Activated gamma-delta T cell treated with Interleukin-2 at 50 U/mL for 16 hours (primary cell): ENCODE results near the gene PNRC2.
"Not testable (repeated sequence)": the region's sequence is repeated elsewhere in the genome, so short reads cannot be mapped to it uniquely, and the experiment has no call there.

Experiments used
- DNase-seq: peaks from one replicate; pipeline ENCODE4 v3.0.0-alpha.2; 2020

PNRC2 gene

GRCh38 chr1:23957096-23957495 lies 2.5 kb upstream of the PNRC2 start:
- DNase-seq, result no peak

DNA sequence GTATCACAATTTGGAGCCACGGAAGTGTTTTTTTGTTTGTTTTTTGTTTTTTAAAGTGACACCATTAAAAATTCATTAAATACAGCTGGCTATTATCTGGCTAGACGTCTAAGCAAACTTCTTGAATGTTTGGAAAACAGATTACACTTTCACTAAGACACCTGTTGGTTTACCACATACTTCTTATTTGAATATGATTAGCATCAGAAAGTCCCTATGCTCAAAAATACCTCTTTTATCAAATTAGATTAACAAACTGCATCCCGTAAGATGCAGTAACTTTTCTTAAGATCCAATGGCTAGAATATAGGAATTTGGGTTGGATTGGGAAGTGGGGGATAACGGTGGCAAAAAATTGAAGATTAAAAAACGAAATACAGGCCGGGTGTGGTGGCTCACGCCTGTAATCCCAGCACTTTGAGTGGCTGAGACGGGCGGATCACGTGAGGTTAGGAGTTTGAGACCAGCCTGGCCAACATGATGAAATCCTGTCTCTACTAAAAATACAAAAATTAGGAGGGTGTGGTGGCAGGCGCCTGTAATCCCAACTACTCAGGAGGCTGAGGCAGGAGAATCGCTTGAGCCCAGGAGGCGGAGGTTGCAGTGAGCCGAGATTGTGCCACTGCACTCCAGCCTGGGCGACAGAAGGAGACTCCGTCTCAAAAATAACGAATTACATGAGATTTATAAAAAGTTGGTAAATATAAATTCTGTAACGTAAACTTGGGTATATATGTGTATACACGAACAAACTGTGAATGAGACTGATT lies 1.4 kb upstream of the PNRC2 start:
- not testable (repeated sequence) for DNase-seq

GRCh38 chr1:23958810-23959460 lies 693 bp upstream of the PNRC2 start:
- DNase-seq, result peak; percentile 89

- DNase-seq, result no peak
Observed at GRCh38 chr1:23960291-23961020, 828 bp downstream of the PNRC2 start.

- no peak for DNase-seq
Observed at GRCh38 chr1:23963617-23964234, 4.1 kb downstream of the PNRC2 start.

- no peak for DNase-seq
Observed at GRCh38 chr1:23964235-23964668, 4.6 kb downstream of the PNRC2 start.

DNA sequence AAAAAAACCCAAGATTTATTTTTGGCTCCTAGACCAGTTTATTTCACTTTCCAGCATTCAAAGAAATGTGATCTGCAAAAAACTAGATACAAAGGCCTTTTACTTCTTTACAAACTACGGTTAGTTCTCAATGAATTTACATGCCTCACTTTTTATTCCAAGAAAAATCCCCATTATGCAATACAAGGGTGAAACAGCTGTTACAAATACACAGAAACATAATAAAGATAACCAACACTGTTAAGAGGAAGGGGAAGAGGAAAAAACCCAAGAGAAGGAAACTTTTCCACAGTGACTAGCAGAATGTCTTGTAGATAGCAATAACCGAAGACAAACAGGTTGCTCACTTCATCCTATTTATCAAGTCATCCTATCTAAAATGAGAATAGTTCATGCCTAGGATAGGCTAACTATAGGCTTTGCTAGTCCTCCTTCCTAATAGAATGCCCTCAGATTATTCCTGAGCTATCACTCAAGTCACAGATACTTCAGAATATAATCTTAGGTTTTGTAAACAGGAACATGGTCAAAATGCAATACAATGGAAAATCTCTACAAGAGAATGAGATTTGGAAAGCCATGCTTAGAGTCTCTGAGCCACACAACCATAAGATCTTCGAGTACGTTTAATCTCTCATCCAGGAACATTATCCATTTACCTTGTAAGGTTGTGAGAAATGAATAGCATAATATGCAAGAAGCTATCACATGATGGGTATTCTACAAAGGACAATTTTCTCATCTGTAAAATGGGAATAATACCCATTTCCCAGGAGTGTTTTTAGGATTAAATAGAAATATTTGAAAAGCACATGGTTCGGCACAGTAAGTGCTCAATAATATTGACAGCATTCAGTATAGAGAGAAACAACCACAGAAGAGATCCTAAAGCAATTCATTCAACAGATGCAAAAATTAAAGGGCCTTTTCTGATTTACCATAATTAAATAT lies 5.4 kb downstream of the PNRC2 start:
- no peak for DNase-seq

DNA sequence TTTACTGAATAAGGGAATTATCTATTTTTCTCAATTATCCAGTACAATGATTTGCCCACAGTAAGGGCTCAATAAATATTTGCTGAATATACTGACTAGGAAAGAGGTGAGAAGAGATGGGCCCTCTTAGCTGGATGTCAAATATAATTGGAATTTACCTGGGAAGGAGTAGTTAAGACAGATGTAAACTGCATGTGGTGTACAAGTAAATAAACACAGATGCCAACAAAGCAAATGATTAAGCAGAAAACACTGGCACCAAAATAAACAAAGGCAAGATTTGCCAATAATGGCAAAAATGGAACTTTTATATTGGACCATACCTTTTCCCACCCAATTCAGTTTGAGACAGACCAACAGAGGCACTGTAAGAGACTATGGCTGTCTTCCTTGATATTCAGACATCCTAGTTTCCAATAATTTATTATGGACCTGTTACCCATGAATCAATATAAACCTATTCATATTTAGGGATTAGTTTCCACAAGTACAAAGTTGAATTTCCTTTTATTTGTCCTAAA lies 7.4 kb downstream of the PNRC2 start:
- no peak for DNase-seq

- DNase-seq, result no peak
Observed at GRCh38 chr1:23967871-23968270, 8.2 kb downstream of the PNRC2 start.

DNA sequence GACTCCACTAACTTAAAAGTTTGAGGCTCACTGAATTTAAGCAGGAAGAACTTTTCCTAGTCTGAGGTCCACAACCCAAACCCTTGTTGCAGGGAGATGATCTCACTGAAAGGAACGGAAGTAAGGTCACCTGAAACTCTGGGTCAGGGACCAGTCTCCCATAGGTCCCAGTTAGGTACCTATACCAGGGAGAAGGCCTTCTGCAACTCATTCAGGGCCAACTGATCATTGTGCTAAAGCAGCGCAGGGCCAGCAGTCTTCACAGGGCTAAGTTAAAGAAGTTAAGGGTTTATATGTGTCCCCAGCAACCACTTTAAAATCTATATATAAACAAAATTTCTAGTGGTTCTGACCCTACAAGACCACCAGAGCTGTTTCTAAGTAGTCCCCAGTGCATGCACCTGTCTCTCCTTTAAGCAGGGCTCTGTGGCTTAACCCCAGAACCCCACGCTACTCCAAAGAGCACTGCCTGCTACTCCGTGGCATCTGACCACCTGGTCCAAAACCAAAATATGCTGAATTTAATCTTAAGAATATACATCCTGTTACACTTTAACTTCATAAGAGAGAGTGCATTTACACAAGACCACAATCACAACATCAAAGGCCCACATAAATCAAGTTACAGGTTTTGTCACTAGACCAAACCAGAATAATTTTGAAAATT lies 17.7 kb downstream of the PNRC2 start:
- DNase-seq, result no peak

DNA sequence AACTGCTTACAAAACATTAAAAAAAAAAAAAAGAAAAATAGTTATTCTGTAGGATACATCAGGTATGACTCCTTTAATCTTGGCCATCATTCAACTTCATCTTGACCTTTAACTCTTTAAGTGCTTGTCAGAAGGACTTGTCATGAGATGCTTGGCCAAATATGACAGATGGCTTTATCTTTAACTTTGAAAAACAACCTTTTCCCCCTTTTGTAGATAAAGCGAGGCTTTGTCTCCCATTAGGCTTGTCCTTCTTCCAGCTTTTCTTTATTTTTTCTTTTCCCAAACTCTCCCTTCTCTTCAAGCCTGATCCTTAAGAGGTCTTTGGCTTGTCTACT lies 18.2 kb downstream of the PNRC2 start:
- no peak for DNase-seq

DNA sequence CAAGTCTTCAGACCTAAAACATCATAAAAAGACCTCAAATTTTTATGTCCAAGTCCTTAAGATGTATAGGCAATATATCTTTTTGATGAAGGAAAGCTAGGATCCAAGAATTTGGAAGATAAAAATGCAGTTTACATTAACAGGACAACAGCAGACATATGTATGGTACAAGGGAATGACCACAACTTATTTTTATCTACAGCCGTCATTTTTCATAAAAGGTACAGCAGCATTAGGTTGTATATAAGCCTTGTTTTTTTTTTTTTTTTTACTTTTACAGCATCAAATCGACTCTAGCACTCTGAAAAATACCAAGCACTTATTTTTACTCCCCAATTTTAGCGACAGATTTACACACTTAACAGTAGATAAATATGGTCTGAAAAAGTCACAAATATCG lies 19.2 kb downstream of the PNRC2 start:
- DNase-seq, result no peak

DNA sequence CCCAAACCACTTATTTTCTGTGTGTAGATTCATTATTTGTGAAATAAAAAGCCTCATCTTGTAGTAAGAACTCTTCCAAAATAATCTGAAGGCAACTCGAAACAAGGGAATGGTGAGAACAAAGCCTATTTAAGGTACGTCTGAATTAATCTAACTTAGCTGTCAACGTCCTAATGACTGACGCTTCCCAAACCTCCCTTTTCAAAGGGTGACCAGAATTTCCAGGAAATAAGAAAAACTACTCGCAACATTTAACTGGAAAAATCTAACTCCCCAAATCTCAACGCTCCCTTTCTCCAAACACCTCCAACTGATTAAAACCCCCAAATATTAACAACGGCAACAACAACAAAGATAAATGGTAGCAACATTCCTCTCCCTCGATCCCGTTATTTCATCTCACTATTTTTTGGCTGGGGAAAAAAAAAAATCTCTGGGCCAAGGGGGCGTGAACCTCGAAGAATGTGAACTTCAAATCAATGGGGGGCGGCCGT lies 19.8 kb downstream of the PNRC2 start:
- no peak for DNase-seq

- peak; percentile 97 for DNase-seq
Observed at GRCh38 chr1:23979881-23980727, 20.5 kb downstream of the PNRC2 start, which contains the start of gene SRSF10. Gene SRSF10, minus strand, starts transcription at chr1:23980327. Its CDS starts 72 bp downstream, at chr1:23980255.

DNA sequence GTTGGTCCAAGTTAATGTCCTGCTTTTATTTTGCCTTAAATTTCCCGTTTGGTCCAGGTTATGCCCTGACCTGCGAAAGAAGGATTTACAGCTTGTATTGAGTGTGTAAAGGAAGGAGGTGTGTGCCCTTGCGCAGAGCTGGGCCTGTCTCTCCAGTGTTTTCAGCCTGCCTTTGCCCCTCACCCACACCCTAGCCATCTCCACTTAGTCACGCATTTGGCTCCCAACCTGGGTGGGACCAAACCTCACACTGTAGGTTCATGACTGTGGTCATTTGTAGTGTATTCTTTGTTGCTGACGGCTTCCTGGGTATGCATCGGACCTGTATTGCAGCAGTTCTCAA lies 21.1 kb downstream of the PNRC2 start:
- DNase-seq, result peak; percentile 26

GRCh38 chr1:23984417-23985186 lies 25.0 kb downstream of the PNRC2 start:
- no peak for DNase-seq

DNA sequence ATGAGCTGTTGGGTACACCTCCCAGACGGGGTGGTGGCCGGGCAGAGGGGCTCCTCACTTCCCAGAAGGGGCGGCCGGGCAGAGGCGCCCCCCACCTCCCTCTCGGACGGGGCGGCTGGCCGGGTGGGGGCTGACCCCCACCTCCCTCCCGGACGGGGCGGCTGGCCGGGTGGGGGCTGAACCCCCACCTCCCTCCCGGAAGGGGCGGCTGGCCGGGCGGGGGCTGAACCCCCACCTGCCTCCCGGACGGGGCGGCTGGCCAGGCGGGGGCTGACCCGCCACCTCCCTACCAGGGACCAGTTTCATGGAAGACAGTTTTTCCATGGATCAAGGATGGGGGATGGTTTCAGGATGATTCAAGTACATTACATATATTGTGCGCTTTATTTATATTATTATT lies 27.4 kb downstream of the PNRC2 start:
- DNase-seq, result not testable (repeated sequence)

DNA sequence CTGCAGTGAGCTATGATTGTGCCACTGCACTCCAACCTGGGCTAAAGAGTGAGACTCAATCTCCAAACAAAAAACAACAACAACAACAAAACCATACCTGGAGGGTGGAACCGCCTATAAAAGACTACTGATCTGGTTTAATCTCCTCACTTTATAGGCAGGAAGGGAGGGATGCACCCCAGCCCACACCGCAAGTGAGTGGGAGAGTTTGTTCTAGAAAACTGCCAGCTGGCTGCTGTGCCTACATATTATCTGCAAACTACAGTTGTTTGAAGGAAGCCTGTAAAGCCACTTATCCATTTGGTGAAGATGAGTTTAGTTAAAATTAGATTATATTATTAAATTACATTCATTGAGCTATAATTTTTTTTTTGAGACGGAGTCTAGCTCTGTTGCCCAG lies 29.6 kb downstream of the PNRC2 start:
- DNase-seq, result no peak

DNA sequence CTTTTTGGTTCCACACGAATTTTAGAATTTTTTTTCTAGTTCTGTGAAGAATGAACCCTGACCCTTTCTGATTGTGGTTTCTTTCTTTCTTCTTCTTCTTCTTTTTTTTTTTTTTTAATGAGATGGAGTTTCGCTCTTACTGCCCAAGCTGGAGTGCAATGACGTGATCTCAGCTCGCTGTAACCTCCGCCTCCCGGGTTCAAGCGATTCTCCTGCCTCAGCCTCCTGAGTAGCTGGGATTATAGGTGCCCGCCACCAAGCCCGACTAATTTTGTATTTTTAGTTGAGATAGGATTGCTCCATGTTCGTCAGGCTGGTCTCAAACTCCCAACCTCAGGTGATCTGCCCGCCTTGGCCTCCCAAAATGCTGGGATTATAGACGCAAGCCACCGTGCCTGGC lies 32.4 kb downstream of the PNRC2 start:
- not testable (repeated sequence) for DNase-seq

DNA sequence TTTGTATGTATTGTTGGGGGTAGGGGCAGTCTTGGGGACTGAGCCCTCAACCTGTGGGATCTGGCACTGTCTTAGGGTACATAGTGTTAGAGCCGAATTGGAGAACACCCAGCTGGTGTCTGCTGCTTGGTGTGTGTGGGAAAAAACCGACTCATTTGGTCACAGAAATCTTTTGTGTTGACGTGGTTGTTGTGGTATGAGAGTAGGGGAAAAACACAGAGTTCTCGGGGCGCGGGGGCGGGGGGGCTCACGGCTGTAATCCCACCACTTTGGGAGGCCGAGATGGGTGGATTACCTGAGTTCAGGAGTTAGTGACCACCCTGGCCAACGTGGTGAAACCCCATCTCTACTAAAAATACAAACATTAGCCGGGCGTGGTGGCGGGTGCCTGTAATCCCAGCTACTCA lies 35.8 kb downstream of the PNRC2 start:
- no peak for DNase-seq
